ENCODE results near the gene WWC1.

WWC1 gene

DNA sequence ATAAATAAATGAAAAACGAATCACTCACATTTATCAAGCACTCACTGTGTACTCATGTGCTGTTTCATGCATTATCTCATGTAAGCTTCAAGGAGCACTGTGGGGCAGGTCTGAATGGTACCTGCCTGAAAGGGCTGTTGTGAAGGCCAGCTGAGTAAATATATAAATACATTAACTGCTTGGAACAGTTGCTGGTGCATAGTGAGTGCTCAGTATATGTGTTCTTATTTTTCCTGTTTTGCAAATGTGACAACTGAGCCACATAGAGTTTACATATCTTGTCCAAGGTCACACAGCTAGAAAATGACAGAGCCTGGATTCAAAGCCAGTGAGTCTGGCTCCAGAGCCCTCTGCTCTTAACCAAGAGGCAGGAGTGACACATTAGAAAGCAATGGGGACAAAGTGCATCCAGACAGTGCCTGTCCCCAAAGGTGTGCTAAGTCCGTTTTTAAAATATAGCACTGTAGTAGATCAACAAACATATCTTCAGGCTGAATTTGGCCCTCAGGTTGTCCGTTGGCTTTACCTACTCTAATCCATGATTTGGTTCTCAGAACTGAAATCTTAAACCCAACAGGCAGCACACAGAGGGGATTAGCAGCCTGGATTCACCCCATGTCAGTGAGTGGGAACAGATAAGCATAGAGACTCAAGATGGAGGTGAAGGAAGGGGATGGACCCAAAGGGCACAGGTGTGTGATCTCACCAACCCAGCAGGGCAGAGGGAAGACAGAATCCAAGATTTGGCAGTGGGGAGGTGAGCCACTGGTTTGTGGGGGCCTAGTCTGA, 70.8 kb downstream of the WWC1 start:
- H3K4me3 ChIP-seq (replicated peaks; ENCODE audit: low read depth, low read length), result no peak overlapping the region
- no peaks in the 10 kb centered on the region for H3K36me3 ChIP-seq (ENCODE audit: control insufficient read depth, insufficient read depth, low read length)
- H3K27me3 ChIP-seq (replicated peaks; ENCODE audit: control insufficient read depth, insufficient read depth, low read length), result no peaks in the 10 kb centered on the region
- no peak for DNase-seq (ENCODE audit: extremely low read depth, insufficient read length)
- TF ChIP-seq, protein P1, sequence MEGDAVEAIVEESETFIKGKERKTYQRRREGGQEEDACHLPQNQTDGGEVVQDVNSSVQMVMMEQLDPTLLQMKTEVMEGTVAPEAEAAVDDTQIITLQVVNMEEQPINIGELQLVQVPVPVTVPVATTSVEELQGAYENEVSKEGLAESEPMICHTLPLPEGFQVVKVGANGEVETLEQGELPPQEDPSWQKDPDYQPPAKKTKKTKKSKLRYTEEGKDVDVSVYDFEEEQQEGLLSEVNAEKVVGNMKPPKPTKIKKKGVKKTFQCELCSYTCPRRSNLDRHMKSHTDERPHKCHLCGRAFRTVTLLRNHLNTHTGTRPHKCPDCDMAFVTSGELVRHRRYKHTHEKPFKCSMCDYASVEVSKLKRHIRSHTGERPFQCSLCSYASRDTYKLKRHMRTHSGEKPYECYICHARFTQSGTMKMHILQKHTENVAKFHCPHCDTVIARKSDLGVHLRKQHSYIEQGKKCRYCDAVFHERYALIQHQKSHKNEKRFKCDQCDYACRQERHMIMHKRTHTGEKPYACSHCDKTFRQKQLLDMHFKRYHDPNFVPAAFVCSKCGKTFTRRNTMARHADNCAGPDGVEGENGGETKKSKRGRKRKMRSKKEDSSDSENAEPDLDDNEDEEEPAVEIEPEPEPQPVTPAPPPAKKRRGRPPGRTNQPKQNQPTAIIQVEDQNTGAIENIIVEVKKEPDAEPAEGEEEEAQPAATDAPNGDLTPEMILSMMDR (IDR thresholded peaks at IDR 0.05; ENCODE audit: insufficient read depth, low read length, poor library complexity, severe bottlenecking), result no peak

DNA sequence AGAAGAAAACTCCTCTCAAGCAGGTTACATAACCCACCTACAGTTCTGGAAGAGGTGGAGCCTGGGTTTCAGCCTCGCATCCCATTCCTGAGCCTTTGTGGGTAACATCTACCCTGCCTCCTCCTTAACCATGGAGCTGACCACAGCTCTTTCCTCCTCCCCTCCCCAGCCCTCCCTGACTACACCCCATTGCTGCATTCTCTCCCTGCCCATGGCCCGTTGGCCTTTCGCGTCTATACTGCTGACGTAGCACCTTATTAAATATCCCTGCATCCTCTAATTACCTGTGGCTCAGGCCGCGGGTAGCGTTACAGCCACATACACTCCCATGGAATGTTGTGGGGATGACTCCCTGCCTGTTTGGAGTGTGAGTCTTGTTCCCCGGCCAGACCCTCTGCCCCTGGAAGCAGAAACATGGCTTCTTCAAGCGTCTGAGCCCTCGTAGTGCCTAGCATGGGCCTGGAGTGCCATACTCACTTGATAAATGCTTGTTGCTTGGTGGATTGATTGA, 72.8 kb downstream of the WWC1 start:
- Histone ChIP-seq H3K27me3 (replicated peaks; ENCODE audit: control insufficient read depth, insufficient read depth, low read length) (no peaks in the 10 kb centered on the region), H3K4me3 (replicated peaks; ENCODE audit: low read depth, low read length) (no peak overlapping the region), H3K36me3 (ENCODE audit: control insufficient read depth, insufficient read depth, low read length) (no peaks in the 10 kb centered on the region)
- TF ChIP-seq, protein P1 (IDR thresholded peaks at IDR 0.05; ENCODE audit: insufficient read depth, low read length, poor library complexity, severe bottlenecking), result no peak
- no peak for DNase-seq (ENCODE audit: extremely low read depth, insufficient read length)

- H3K4me3 ChIP-seq (replicated peaks; ENCODE audit: low read depth, low read length), result no peak overlapping the region
- TF ChIP-seq, protein P1 (IDR thresholded peaks at IDR 0.05; ENCODE audit: insufficient read depth, low read length, poor library complexity, severe bottlenecking), result no peak
- no peaks in the 10 kb centered on the region for H3K27me3 ChIP-seq (replicated peaks; ENCODE audit: control insufficient read depth, insufficient read depth, low read length)
- no peaks in the 10 kb centered on the region for H3K36me3 ChIP-seq (ENCODE audit: control insufficient read depth, insufficient read depth, low read length)
- DNase-seq (ENCODE audit: extremely low read depth, insufficient read length), result no peak
Observed at GRCh38 chr5:168364750-168365550, 73.5 kb downstream of the WWC1 start.

- Histone ChIP-seq H3K27me3 (replicated peaks; ENCODE audit: control insufficient read depth, insufficient read depth, low read length) (no peaks in the 10 kb centered on the region), H3K4me3 (replicated peaks; ENCODE audit: low read depth, low read length) (no peak overlapping the region), H3K36me3 (ENCODE audit: control insufficient read depth, insufficient read depth, low read length) (no peaks in the 10 kb centered on the region)
- DNase-seq (ENCODE audit: extremely low read depth, insufficient read length), result no peak
- TF ChIP-seq, protein P1 (IDR thresholded peaks at IDR 0.05; ENCODE audit: insufficient read depth, low read length, poor library complexity, severe bottlenecking), result no peak
Observed at GRCh38 chr5:168365581-168366081, 74.2 kb downstream of the WWC1 start.

- DNase-seq (ENCODE audit: extremely low read depth, insufficient read length), result no peak
- H3K36me3 ChIP-seq (ENCODE audit: control insufficient read depth, insufficient read depth, low read length), result no peaks in the 10 kb centered on the region
- no peak overlapping the region for H3K4me3 ChIP-seq (replicated peaks; ENCODE audit: low read depth, low read length)
Observed at GRCh38 chr5:168366116-168366515, 74.7 kb downstream of the WWC1 start.

More at GRCh38 chr5:168366116-168366515, 74.7 kb downstream of the WWC1 start:
- TF ChIP-seq, protein P1 (IDR thresholded peaks at IDR 0.05; ENCODE audit: insufficient read depth, low read length, poor library complexity, severe bottlenecking), result no peak
- no peaks in the 10 kb centered on the region for H3K27me3 ChIP-seq (replicated peaks; ENCODE audit: control insufficient read depth, insufficient read depth, low read length)

All from GM06990 (cell line).